Measurements from ENCODE around the gene SAT1. TPM values are rescaled to one million over a fixed set of nuclear protein-coding genes. Genes with fewer than 3 reads are reported as not detected.

SAT1 gene
- total and polyA plus RNA-seq, 2 of the 13 experiments (the other 11 are each of a cell fraction or from before 2014, with no cell fraction given): 216 to 1,243 TPM

DNA sequence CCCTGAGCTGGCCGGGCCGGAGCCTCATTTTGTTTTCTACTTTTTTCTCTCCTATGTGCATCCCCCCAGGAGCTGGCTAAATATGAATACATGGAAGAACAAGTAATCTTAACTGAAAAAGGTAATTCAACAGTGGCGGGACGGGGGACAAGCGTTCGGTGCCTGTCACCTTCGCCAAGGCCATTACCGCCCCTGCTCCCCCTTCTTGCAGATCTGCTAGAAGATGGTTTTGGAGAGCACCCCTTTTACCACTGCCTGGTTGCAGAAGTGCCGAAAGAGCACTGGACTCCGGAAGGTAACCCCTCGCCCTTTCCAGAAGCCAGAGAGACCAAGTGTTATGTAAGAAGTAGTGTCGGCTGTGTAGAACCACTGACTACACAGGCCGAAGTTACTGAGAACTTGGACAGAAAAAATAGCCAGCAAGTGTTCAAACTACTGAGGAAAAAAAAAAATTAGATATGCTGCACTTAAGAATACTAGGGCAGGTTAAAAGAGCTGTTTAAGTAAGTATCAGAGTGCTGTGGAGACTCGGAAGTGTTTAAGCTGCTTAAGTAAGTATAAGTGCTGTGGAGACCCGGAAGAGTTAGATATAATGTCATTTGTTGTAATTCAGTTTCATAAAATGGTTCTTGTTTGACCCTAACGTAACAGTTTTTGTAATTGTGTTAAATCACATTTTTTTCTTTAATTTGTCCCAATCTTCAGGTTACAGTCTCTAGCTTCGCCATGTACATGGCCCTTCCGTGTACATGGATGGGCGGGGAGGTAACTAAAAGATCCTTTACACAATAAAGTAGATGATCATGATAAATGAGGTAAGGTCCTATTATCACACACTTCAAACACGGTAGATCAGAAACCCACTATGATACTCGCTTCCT, 856 bp downstream of the SAT1 start:
- ChIA-PET CTCF (ENCODE audit: low intra/inter-chr PET ratio, low total read pairs) (interaction anchor here (2.0 kb wide), 1 partner anchor 118 kb away, joined by 27 read pairs; no protein-coding TSS in a partner anchor), POLR2A (interaction anchor here (1.0 to 4.7 kb wide), 20 partner anchors 13 to 267 kb away, joined by 3 to 91 read pairs (median 6); partner anchors contain the start of genes ACOT9, APOO and CXorf58)
- in situ Hi-C loops (cut with HindIII; ENCODE audit: extremely low pct_ligation_motif_present, low pct_unique_long_range_greater_than_20kb): loop anchor here (5.0 kb wide), 1 partner anchor 118 kb away; no protein-coding TSS in a partner anchor
- peak overlapping the region; percentile 78 for H3K4me2 ChIP-seq (ENCODE audit: low read depth, low read length)
- peak overlapping the region; percentile 77 for H3K27ac ChIP-seq (ENCODE audit: extremely low read length, insufficient read depth, low read length)
- peaks cover 37% of the 10 kb centered on the region for H3K4me1 ChIP-seq (ENCODE audit: insufficient read depth, low read length)
- H3K4me3 ChIP-seq (replicated peaks in 1 of 3; ENCODE audit: insufficient read depth in 1 of 3, low read depth in 2 of 3, low read length in 3 of 3): peak overlapping the region; percentile 87 to 93 (median 88)
- no peak overlapping the region for H2AFZ ChIP-seq (ENCODE audit: low read length)
- H3K27me3 ChIP-seq (ENCODE audit: control insufficient read depth in 1 of 2, insufficient read depth in 2 of 2, low read length in 2 of 2): no peaks in the 10 kb centered on the region; a peak in 1 of 5 replicates
- H3K36me3 ChIP-seq (replicated peaks in 1 of 2; ENCODE audit: control insufficient read depth in 1 of 2, insufficient read depth in 2 of 2, low read length in 2 of 2): peaks cover 0 to 1% of the 10 kb centered on the region in 2 experiments; a peak in 2 of 5 replicates
- FAIRE-seq (no peak), DNase-seq (ENCODE audit: low spot score) (no peak), ATAC-seq (no peak)
- intact Hi-C loops (cut with micrococcal nuclease; ENCODE audit: unreplicated experiment): loop anchor here (2.0 to 10.0 kb wide), 2 partner anchors 61 to 1939 kb away; no protein-coding TSS in a partner anchor
- peaks cover 17% of the 10 kb centered on the region for H4K20me1 ChIP-seq (ENCODE audit: insufficient read depth, low read length)
- H3K79me2 ChIP-seq (ENCODE audit: insufficient read depth, low read length): peaks cover 31% of the 10 kb centered on the region
- TSS peak; percentile 73 for BruUV-seq (replicated peaks)
- peak overlapping the region; percentile 89 for H3K9ac ChIP-seq (ENCODE audit: insufficient read depth, low read depth, low read length)
- WGBS (ENCODE audit: low lambda C conversion rate): 3% methylated on average over 11 of the region's 21 CpGs
- H3K9me3 ChIP-seq (ENCODE audit: low read length): no peaks in the 10 kb centered on the region
- no peak for TF ChIP-seq HMGA1 (CRISPR knock-in tag; conservative IDR thresholded peaks at IDR 0.05)
- TF ChIP-seq, protein P1, sequence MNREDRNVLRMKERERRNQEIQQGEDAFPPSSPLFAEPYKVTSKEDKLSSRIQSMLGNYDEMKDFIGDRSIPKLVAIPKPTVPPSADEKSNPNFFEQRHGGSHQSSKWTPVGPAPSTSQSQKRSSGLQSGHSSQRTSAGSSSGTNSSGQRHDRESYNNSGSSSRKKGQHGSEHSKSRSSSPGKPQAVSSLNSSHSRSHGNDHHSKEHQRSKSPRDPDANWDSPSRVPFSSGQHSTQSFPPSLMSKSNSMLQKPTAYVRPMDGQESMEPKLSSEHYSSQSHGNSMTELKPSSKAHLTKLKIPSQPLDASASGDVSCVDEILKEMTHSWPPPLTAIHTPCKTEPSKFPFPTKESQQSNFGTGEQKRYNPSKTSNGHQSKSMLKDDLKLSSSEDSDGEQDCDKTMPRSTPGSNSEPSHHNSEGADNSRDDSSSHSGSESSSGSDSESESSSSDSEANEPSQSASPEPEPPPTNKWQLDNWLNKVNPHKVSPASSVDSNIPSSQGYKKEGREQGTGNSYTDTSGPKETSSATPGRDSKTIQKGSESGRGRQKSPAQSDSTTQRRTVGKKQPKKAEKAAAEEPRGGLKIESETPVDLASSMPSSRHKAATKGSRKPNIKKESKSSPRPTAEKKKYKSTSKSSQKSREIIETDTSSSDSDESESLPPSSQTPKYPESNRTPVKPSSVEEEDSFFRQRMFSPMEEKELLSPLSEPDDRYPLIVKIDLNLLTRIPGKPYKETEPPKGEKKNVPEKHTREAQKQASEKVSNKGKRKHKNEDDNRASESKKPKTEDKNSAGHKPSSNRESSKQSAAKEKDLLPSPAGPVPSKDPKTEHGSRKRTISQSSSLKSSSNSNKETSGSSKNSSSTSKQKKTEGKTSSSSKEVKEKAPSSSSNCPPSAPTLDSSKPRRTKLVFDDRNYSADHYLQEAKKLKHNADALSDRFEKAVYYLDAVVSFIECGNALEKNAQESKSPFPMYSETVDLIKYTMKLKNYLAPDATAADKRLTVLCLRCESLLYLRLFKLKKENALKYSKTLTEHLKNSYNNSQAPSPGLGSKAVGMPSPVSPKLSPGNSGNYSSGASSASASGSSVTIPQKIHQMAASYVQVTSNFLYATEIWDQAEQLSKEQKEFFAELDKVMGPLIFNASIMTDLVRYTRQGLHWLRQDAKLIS (CRISPR knock-in tag; IDR thresholded peaks at IDR 0.05): 0 out of 2 replicates have a peak, but pooled peaks have one; percentile 50
- TF ChIP-seq, protein P2, sequence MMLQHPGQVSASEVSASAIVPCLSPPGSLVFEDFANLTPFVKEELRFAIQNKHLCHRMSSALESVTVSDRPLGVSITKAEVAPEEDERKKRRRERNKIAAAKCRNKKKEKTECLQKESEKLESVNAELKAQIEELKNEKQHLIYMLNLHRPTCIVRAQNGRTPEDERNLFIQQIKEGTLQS (CRISPR knock-in tag; IDR thresholded peaks at IDR 0.05): no peak
- peak; percentile 9 for TF ChIP-seq RBM22 (optimal IDR thresholded peaks at IDR 0.05; ENCODE audit: low read length)
- TF ChIP-seq, protein P3, sequence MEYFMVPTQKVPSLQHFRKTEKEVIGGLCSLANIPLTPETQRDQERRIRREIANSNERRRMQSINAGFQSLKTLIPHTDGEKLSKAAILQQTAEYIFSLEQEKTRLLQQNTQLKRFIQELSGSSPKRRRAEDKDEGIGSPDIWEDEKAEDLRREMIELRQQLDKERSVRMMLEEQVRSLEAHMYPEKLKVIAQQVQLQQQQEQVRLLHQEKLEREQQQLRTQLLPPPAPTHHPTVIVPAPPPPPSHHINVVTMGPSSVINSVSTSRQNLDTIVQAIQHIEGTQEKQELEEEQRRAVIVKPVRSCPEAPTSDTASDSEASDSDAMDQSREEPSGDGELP (IDR thresholded peaks at IDR 0.05; ENCODE audit: borderline replicate concordance, low read depth): no peak
- TF ChIP-seq MIER3 (CRISPR knock-in tag; IDR thresholded peaks at IDR 0.05; ENCODE audit: borderline replicate concordance): no peak
- peak; percentile 79 for TF ChIP-seq RBFOX2 (IDR thresholded peaks at IDR 0.05; ENCODE audit: low read depth, low read length)
- TF ChIP-seq KMT2B (CRISPR knock-in tag; IDR thresholded peaks at IDR 0.05): no peak
- TF ChIP-seq, protein P4, sequence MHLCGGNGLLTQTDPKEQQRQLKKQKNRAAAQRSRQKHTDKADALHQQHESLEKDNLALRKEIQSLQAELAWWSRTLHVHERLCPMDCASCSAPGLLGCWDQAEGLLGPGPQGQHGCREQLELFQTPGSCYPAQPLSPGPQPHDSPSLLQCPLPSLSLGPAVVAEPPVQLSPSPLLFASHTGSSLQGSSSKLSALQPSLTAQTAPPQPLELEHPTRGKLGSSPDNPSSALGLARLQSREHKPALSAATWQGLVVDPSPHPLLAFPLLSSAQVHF (CRISPR knock-in tag; IDR thresholded peaks at IDR 0.05): 0 out of 2 replicates have a peak, but pooled peaks have one; percentile 11

Data from HepG2 (cell line).